ENCODE measurements around the gene ALPL. TPM values are rescaled to one million over a fixed set of nuclear protein-coding genes. Genes with fewer than 3 reads are reported as not detected.

ALPL gene
- polyA plus RNA-seq, 1 donor from 2014 or later, result 0.42 TPM

DNA sequence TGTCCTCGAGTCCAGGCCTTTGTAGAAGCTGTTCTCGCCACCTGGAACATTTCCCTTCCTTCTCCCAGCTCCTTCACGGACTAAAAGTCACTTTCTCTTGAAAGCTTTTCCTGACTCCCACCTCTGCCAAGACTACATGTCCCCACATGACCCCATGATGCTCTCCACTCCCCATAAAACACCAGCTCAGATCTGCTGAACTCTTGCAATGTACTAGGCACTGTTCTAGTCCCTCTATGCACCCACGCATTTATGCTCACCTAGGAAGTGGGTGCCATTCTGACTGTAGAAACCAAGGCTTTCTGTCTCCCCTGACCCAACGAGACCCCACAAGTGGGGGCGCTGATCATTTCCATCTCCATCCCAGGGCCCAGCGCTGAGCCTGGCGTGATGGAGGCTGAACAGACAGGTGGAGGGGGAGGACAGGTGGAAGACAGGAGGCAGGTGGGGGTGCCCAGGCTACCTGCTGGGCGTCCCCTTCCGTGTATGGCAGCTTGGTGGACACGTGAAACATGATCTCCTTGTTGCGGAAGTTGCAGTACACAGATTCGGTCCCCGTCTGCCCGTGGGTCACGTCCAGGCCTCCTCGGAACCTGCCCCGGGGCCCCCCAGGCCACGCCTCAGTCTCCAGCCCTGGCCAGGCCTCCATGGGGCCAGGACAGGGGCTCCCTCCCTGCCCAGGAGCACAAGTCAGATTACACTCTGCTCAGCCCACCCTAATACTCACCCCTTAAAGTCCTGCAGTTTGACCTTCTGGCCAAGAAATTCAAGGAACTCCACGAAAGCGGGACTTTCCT lies 102.0 kb downstream of the ALPL start:
- Histone ChIP-seq H4K20me1 (ENCODE audit: insufficient read depth) (no peaks in the 10 kb centered on the region), H2AFZ (ENCODE audit: low read depth, low read length) (no peak overlapping the region), H3K9ac (ENCODE audit: low read length) (no peak overlapping the region), H3K4me2 (ENCODE audit: low read length) (no peak overlapping the region), H3K9me2 (ENCODE audit: insufficient read depth, low read length) (no peaks in the 10 kb centered on the region), H3K27ac (ENCODE audit: low read length) (no peak overlapping the region), H3K9me3 (ENCODE audit: low read length) (no peaks in the 10 kb centered on the region), H3F3A (ENCODE audit: insufficient read depth, low read length, poor library complexity, severe bottlenecking) (no peaks in the 10 kb centered on the region), H3K36me3 (ENCODE audit: insufficient read depth, low read length) (no peaks in the 10 kb centered on the region), H3K27me3 (ENCODE audit: insufficient read depth, low read depth, low read length) (no peaks in the 10 kb centered on the region), H3K79me2 (replicated peaks; ENCODE audit: insufficient read depth, low read length) (no peaks in the 10 kb centered on the region), H3K4me3 (ENCODE audit: low read length) (no peak overlapping the region)
- no peak for TF ChIP-seq SMC3 (conservative IDR thresholded peaks at IDR 0.05; ENCODE audit: poor library complexity)
- no peak for TF ChIP-seq EZH2 (IDR thresholded peaks at IDR 0.05; ENCODE audit: borderline replicate concordance, insufficient read depth, low read length, poor library complexity, severe bottlenecking)
- no peak for TF ChIP-seq POLR2AphosphoS5 (IDR thresholded peaks at IDR 0.05)
- TF ChIP-seq TAF1 (IDR thresholded peaks at IDR 0.05; ENCODE audit: low read depth), result no peak
- TF ChIP-seq CTCF (IDR thresholded peaks at IDR 0.05; ENCODE audit: poor library complexity, severe bottlenecking), result no peak
- TF ChIP-seq, protein P1, sequence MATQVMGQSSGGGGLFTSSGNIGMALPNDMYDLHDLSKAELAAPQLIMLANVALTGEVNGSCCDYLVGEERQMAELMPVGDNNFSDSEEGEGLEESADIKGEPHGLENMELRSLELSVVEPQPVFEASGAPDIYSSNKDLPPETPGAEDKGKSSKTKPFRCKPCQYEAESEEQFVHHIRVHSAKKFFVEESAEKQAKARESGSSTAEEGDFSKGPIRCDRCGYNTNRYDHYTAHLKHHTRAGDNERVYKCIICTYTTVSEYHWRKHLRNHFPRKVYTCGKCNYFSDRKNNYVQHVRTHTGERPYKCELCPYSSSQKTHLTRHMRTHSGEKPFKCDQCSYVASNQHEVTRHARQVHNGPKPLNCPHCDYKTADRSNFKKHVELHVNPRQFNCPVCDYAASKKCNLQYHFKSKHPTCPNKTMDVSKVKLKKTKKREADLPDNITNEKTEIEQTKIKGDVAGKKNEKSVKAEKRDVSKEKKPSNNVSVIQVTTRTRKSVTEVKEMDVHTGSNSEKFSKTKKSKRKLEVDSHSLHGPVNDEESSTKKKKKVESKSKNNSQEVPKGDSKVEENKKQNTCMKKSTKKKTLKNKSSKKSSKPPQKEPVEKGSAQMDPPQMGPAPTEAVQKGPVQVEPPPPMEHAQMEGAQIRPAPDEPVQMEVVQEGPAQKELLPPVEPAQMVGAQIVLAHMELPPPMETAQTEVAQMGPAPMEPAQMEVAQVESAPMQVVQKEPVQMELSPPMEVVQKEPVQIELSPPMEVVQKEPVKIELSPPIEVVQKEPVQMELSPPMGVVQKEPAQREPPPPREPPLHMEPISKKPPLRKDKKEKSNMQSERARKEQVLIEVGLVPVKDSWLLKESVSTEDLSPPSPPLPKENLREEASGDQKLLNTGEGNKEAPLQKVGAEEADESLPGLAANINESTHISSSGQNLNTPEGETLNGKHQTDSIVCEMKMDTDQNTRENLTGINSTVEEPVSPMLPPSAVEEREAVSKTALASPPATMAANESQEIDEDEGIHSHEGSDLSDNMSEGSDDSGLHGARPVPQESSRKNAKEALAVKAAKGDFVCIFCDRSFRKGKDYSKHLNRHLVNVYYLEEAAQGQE (IDR thresholded peaks at IDR 0.05; ENCODE audit: borderline replicate concordance), result no peak
- TF ChIP-seq EP300 (conservative IDR thresholded peaks at IDR 0.05; ENCODE audit: poor library complexity, severe bottlenecking), result no peak
- no peak for TF ChIP-seq MXI1 (conservative IDR thresholded peaks at IDR 0.05; ENCODE audit: poor library complexity, severe bottlenecking)
- no peak for TF ChIP-seq RAD21 (conservative IDR thresholded peaks at IDR 0.05)

- Histone ChIP-seq H3K36me3 (ENCODE audit: insufficient read depth, low read length) (no peaks in the 10 kb centered on the region), H2AFZ (ENCODE audit: low read depth, low read length) (no peak overlapping the region), H3K4me3 (ENCODE audit: low read length) (no peak overlapping the region), H3K9ac (ENCODE audit: low read length) (no peak overlapping the region), H3K9me3 (ENCODE audit: low read length) (no peaks in the 10 kb centered on the region), H3F3A (ENCODE audit: insufficient read depth, low read length, poor library complexity, severe bottlenecking) (no peaks in the 10 kb centered on the region), H3K9me2 (ENCODE audit: insufficient read depth, low read length) (no peaks in the 10 kb centered on the region), H4K20me1 (ENCODE audit: insufficient read depth) (no peaks in the 10 kb centered on the region), H3K4me2 (ENCODE audit: low read length) (no peak overlapping the region), H3K79me2 (replicated peaks; ENCODE audit: insufficient read depth, low read length) (no peaks in the 10 kb centered on the region), H3K27ac (ENCODE audit: low read length) (no peak overlapping the region), H3K27me3 (ENCODE audit: insufficient read depth, low read depth, low read length) (no peaks in the 10 kb centered on the region)
- TF ChIP-seq RAD21 (conservative IDR thresholded peaks at IDR 0.05) (no peak), MXI1 (conservative IDR thresholded peaks at IDR 0.05; ENCODE audit: poor library complexity, severe bottlenecking) (no peak), SMC3 (conservative IDR thresholded peaks at IDR 0.05; ENCODE audit: poor library complexity) (no peak), CTCF (IDR thresholded peaks at IDR 0.05; ENCODE audit: poor library complexity, severe bottlenecking) (no peak)
Measured at GRCh38 chr1:21612057-21612456, 102.8 kb downstream of the ALPL start.

Measured in neural cell (in vitro differentiated cells).